Left lung (tissue), 10 donors: ENCODE data around the gene ARHGAP44. TPM values are rescaled to one million over a fixed set of nuclear protein-coding genes. Genes with fewer than 3 reads are reported as not detected.

ENCODE experiments used
- ATAC-seq: fragments of 200-7000 bp; cut with Tn5 transposase; one replicate; pipeline ENCODE4 v1.9.1; 2020; ENCODE audit warnings: moderate library complexity
- DNase-seq, 4 donors: peaks; one replicate each; pipeline ENCODE4 v3.0.0-alpha.2; 2013 to 2020
- H3K27ac ChIP-seq, 2 donors: fragments of 200-600 bp; sonication (generic) in 1 of 2; one replicate each; pipeline versions ENCODE4 v1.5.0 to v1.8.0; 2020 to 2021
- H3K27me3 ChIP-seq, 2 donors: fragments of 200-600 bp; sonication (generic) in 1 of 2; one replicate each; pipeline versions ENCODE4 v1.5.0 to v1.8.0; 2020 to 2021
- H3K36me3 ChIP-seq, 2 donors: fragments of 200-600 bp; sonication (generic) in 1 of 2; one replicate each; pipeline versions ENCODE4 v1.5.0 to v1.8.0; 2020 to 2021
- H3K4me1 ChIP-seq, 2 donors: fragments of 200-600 bp; one replicate each; pipeline ENCODE4 v1.8.0; 2021
- H3K4me3 ChIP-seq, 2 donors: fragments of 200-600 bp; sonication (generic) in 1 of 2; one replicate each; pipeline versions ENCODE4 v1.5.0 to v1.8.0; 2020 to 2021; ENCODE audit warnings: mild to moderate bottlenecking in 1 of 2
- H3K9me3 ChIP-seq, 2 donors: fragments of 200-600 bp; sonication (generic) in 1 of 2; one replicate each; pipeline versions ENCODE4 v1.5.0 to v1.8.0; 2020 to 2021
- intact Hi-C, 2 donors: fragments of 100-400 bp; cut with DNase I; formaldehyde crosslinking; loops; one replicate each; pipeline versions ENCODE4 v1.11.2 to v1.14.2; 2022
- polyA plus RNA-seq, 6 donors: library from polyadenylated mRNA; unstranded; fragments of 120-200 nt; gene quantifications; one replicate each; pipeline ENCODE4 v1.2.1, GENCODE V29; 2013; ENCODE audit not compliant: insufficient read length in 6 of 6
- total RNA-seq, 2 donors: library from RNA; stranded (reverse); fragmentation: NEBNext Ultra II Directional; extraction: Animal tissue kit (Norgen Biotek cat#: 25700); gene quantifications; one replicate each; pipeline ENCODE4 v1.2.1, GENCODE V29; 2021
- TF ChIP-seq, protein P1 (sequence below), 2 donors: fragments of 200-600 bp; sonication (generic) in 1 of 2; IDR thresholded peaks; one replicate each; pipeline versions ENCODE4 v1.5.0 to v1.8.0; 2021; ENCODE audit warnings: antibody characterized with exemption in 2 of 2
- donor health status: DM: no; HTN: yes; CAD: no.
- donor health status: DM: no; HTN: no; CAD: no.

Gene ARHGAP44
- total and polyA plus RNA-seq, 8 donors, result 13.1 to 43.6 (median 17.9) TPM

DNA sequence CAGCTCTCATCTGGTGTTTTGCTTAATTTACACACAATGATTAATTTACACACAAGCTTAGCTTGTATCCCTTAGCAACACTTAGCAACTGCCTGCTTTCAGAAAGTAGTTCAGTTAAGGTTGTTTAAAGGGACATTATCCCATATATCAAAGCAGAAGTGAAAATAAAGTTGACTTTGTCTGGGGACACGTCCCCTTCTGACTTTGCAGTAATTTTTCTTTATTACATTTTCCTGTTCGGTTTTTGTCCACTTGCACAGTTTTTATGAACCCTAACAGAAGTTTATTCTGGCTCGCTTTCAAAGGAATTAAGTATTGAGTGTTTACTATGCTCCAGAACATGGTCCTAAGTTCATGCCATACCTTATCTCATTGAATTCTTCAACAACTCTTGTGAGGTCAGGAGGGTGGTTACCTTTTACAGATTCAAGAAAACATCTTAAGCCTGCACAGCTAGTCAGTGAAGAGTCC, 41.5 kb downstream of the ARHGAP44 start:
- TF ChIP-seq, protein P1, sequence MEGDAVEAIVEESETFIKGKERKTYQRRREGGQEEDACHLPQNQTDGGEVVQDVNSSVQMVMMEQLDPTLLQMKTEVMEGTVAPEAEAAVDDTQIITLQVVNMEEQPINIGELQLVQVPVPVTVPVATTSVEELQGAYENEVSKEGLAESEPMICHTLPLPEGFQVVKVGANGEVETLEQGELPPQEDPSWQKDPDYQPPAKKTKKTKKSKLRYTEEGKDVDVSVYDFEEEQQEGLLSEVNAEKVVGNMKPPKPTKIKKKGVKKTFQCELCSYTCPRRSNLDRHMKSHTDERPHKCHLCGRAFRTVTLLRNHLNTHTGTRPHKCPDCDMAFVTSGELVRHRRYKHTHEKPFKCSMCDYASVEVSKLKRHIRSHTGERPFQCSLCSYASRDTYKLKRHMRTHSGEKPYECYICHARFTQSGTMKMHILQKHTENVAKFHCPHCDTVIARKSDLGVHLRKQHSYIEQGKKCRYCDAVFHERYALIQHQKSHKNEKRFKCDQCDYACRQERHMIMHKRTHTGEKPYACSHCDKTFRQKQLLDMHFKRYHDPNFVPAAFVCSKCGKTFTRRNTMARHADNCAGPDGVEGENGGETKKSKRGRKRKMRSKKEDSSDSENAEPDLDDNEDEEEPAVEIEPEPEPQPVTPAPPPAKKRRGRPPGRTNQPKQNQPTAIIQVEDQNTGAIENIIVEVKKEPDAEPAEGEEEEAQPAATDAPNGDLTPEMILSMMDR (IDR thresholded peaks at IDR 0.05), result no peak
- ATAC-seq, result peak; percentile 97
- no peaks in the 10 kb centered on the region for H3K27me3 ChIP-seq
- H3K9me3 ChIP-seq, result peaks cover 0 to 32% of the 10 kb centered on the region in 2 donors
- no peaks in the 10 kb centered on the region for H3K36me3 ChIP-seq
- no peak overlapping the region for H3K4me3 ChIP-seq
- no peaks in the 10 kb centered on the region for H3K4me1 ChIP-seq
- DNase-seq, result peak in 1 of 4 donors; percentile 73
- intact Hi-C loops, result no loop called here
- H3K27ac ChIP-seq, result no peak overlapping the region

DNA sequence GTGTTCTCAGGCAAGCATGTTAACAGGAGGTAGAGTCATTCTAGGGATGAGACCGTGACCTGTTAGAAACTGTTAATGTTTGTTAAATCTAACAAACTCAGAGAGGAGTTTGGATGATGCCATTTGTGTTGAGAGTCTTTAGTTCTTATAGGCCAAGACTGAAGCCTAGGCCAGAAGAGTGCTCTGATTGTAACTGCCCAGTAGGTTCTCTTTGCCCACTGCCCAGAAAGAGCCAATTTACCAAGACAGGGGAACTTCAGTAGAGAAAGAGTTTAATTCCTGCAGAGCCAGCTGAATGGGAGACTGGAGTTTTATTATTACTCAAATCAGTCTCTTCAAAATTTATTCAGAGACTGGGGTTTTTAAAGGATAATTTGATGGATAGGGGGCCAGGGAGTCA, 42.5 kb downstream of the ARHGAP44 start:
- Histone ChIP-seq H3K27me3 (no peaks in the 10 kb centered on the region), H3K4me1 (no peaks in the 10 kb centered on the region), H3K9me3 (peaks cover 0 to 32% of the 10 kb centered on the region in 2 donors), H3K36me3 (no peaks in the 10 kb centered on the region), H3K4me3 (no peak overlapping the region), H3K27ac (no peak overlapping the region)
- DNase-seq, result no peak
- TF ChIP-seq, protein P1 (IDR thresholded peaks at IDR 0.05), result no peak
- no peak for ATAC-seq
- intact Hi-C loops, result no loop called here

DNA sequence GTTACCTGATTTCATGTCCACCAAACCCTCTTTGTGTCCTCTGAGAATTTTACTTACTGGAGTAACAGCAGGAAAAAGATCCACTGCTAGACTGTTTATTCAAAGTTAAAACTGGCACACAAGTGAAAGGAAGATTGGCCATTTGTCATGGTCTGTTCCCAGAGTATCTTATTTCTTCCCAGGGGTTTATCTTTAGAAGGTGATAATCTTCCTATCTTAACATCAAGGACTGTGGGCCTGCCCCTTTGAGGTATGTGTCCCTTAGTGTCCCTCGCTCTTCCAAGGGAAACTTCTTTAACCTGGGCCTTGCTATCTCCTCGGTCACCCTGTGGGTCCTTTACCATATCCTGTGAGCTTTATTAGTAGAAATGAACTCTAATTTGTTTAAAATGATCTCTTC, 49.7 kb downstream of the ARHGAP44 start:
- Histone ChIP-seq H3K36me3 (no peaks in the 10 kb centered on the region), H3K27ac (no peak overlapping the region), H3K4me3 (no peak overlapping the region), H3K4me1 (no peaks in the 10 kb centered on the region), H3K27me3 (no peaks in the 10 kb centered on the region), H3K9me3 (peaks cover 0 to 6% of the 10 kb centered on the region in 2 donors)
- TF ChIP-seq, protein P1 (IDR thresholded peaks at IDR 0.05), result no peak
- ATAC-seq, result no peak
- intact Hi-C loops, result no loop called here
- DNase-seq, result no peak

DNA sequence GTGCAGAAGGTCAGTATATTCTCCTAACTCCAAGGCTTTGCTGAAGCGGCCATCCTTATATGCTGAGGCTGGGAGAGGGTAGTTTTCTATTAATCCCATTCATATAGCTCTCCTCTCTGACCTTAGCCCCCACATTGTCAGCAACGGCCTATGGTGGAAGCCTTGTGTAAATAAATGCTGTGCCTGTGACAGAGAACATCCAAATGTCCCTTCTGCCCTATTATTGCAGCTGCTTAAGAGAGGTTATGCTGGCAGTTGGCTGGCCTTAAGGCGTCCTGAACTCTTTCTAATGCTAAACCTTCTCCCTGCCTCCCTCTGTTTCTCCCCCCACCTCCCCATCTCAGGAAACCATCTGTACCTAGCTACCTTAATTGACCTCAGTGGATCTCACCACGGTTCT, 53.6 kb downstream of the ARHGAP44 start:
- H3K27ac ChIP-seq, result no peak overlapping the region
- H3K4me1 ChIP-seq, result no peaks in the 10 kb centered on the region
- intact Hi-C loops, result no loop called here
- H3K4me3 ChIP-seq, result no peak overlapping the region
- H3K27me3 ChIP-seq, result no peaks in the 10 kb centered on the region
- ATAC-seq (no peak), DNase-seq (no peak)
- no peaks in the 10 kb centered on the region for H3K36me3 ChIP-seq
- TF ChIP-seq, protein P1 (IDR thresholded peaks at IDR 0.05), result no peak
- peaks cover 0 to 7% of the 10 kb centered on the region in 2 donors for H3K9me3 ChIP-seq

DNA sequence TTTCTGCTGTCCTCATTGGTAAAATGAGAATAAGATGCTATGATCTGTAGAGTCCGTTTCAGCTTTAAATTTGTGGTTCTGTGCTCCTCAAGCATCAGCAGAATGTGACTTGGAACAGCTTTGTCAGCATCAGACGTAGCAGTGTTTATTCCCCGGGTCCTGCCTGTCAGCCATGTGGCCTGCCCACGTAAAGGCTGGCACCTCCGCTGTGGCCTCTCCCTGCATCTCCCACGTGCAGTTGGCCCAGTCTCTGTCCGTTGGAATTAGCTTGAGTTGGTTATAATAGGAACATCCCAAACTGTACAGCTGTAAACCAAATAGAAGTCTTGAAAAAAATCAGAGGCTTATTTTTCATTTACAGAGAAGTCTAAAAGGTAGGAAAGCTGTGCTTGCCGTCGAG, 61.7 kb downstream of the ARHGAP44 start:
- DNase-seq (no peak), ATAC-seq (no peak)
- H3K4me3 ChIP-seq, result no peak overlapping the region
- no peaks in the 10 kb centered on the region for H3K4me1 ChIP-seq
- peaks cover 0 to 13% of the 10 kb centered on the region in 2 donors for H3K9me3 ChIP-seq
- TF ChIP-seq, protein P1 (IDR thresholded peaks at IDR 0.05), result no peak
- intact Hi-C loops, result no loop called here
- H3K27me3 ChIP-seq, result no peaks in the 10 kb centered on the region
- H3K36me3 ChIP-seq, result no peaks in the 10 kb centered on the region
- no peak overlapping the region for H3K27ac ChIP-seq
